Smooth muscle cell (in vitro differentiated cells): ENCODE results near the gene SERPINA12. TPM values are rescaled to one million over a fixed set of nuclear protein-coding genes. Genes with fewer than 3 reads are reported as not detected.
"Not testable (repeated sequence)": the region's sequence is repeated elsewhere in the genome, so short reads cannot be mapped to it uniquely, and the experiment has no call there.

Experiments used
- DNase-seq: peaks from one replicate; lab custom pipeline; 2025; ENCODE audit not compliant: unreplicated experiment; lab: John Stamatoyannopoulos, UW
- H2AFZ ChIP-seq: fragments of 200-600 bp; sonication (generic); 2 replicates; pipeline ENCODE4 v1.6.0; 2016; ENCODE audit warnings: antibody characterized with exemption, low read depth, mild to moderate bottlenecking
- H3F3A ChIP-seq: fragments of 200-600 bp; sonication (generic); 2 replicates; pipeline ENCODE4 v1.6.0; 2017; ENCODE audit warnings: antibody characterized with exemption, low read depth
- H3K27ac ChIP-seq: fragments of 200-600 bp; sonication (generic); 2 replicates; pipeline ENCODE4 v1.5.1; 2016; ENCODE audit warnings: low read depth, mild to moderate bottlenecking
- H3K27me3 ChIP-seq: fragments of 200-600 bp; sonication (generic); 2 replicates; pipeline ENCODE4 v1.6.1; 2016; ENCODE audit warnings: low read depth, mild to moderate bottlenecking
- H3K36me3 ChIP-seq: fragments of 200-600 bp; sonication (generic); 2 replicates; pipeline ENCODE4 v1.5.1; 2016; ENCODE audit warnings: low read depth
- H3K4me1 ChIP-seq: fragments of 200-600 bp; sonication (generic); 2 replicates; pipeline ENCODE4 v1.5.1; 2016; ENCODE audit warnings: low read depth
- H3K4me2 ChIP-seq: fragments of 200-600 bp; sonication (generic); 2 replicates; pipeline ENCODE4 v1.6.0; 2016; ENCODE audit warnings: mild to moderate bottlenecking
- H3K4me3 ChIP-seq: fragments of 200-600 bp; sonication (generic); 2 replicates; pipeline ENCODE4 v1.5.1; 2016; ENCODE audit warnings: mild to moderate bottlenecking
- H3K79me2 ChIP-seq: fragments of 200-600 bp; sonication (generic); 2 replicates; pipeline ENCODE4 v1.6.0; 2016; ENCODE audit warnings: low read depth, mild to moderate bottlenecking
- H3K9ac ChIP-seq: fragments of 200-600 bp; sonication (generic); 2 replicates; pipeline ENCODE4 v1.6.0; 2016; ENCODE audit warnings: low read depth
- H3K9me3 ChIP-seq: fragments of 200-600 bp; sonication (generic); replicated peaks from 2 replicates; pipeline ENCODE4 v1.5.1; 2016; ENCODE audit warnings: low read depth
- H4K20me1 ChIP-seq: fragments of 200-600 bp; sonication (generic); 2 replicates; pipeline ENCODE4 v1.6.0; 2016; ENCODE audit warnings: low read depth
- CTCF ChIP-seq: fragments of 200-600 bp; sonication (generic); IDR thresholded peaks from 2 replicates; pipeline ENCODE4 v1.5.1; 2017; ENCODE audit warnings: borderline replicate concordance, mild to moderate bottlenecking, antibody characterized with exemption; ENCODE audit not compliant: insufficient read depth, poor library complexity, severe bottlenecking
- WGBS: methylation state at CpG from one replicate; pipeline ENCODE4 v1.1.7; 2016; ENCODE audit warnings: low lambda C conversion rate; 5-methylcytosine and 5-hydroxymethylcytosine counted together
- polyA plus RNA-seq: library from polyadenylated mRNA; unstranded; fragments of >200 nt; fragmentation: Nextera tagmentation; extraction: Ambion mirVana; gene quantifications from 2 replicates; pipeline ENCODE4 v1.2.1, GENCODE V29; 2016
- total RNA-seq: library from RNA; depleted of rRNA; stranded (reverse); fragments of >200 nt; gene quantifications from 2 replicates; pipeline ENCODE4 v1.2.3, GENCODE V29; 2014

The SERPINA12 gene
- total and polyA plus RNA-seq, 2 experiments from 2014 or later: not detected

- H3F3A ChIP-seq: no peaks in the 10 kb centered on the region
- H3K27ac ChIP-seq: no peak overlapping the region
- no peak overlapping the region for H3K4me3 ChIP-seq
- H3K4me2 ChIP-seq: no peak overlapping the region
- WGBS: 89% methylated on average over 9 of the region's 9 CpGs
- no peak for DNase-seq
- no peak for TF ChIP-seq CTCF
- no peaks in the 10 kb centered on the region for H3K36me3 ChIP-seq
- no peaks in the 10 kb centered on the region for H3K79me2 ChIP-seq
- no peak overlapping the region for H3K9ac ChIP-seq
- H2AFZ ChIP-seq: no peak overlapping the region
- H4K20me1 ChIP-seq: no peaks in the 10 kb centered on the region
- no peaks in the 10 kb centered on the region for H3K4me1 ChIP-seq
- H3K9me3 ChIP-seq: no peaks in the 10 kb centered on the region
- H3K27me3 ChIP-seq: no peaks in the 10 kb centered on the region
Observed at GRCh38 chr14:94515426-94515825, 6.2 kb upstream of the SERPINA12 start.

GRCh38 chr14:94514351-94514750, 5.1 kb upstream of the SERPINA12 start:
- Histone ChIP-seq H3K79me2 (no peaks in the 10 kb centered on the region), H4K20me1 (no peaks in the 10 kb centered on the region), H3K9ac (no peak overlapping the region), H3K4me2 (no peak overlapping the region), H3K4me1 (no peaks in the 10 kb centered on the region), H3F3A (no peaks in the 10 kb centered on the region), H2AFZ (no peak overlapping the region), H3K9me3 (no peaks in the 10 kb centered on the region), H3K27ac (no peak overlapping the region), H3K4me3 (no peak overlapping the region), H3K27me3 (no peaks in the 10 kb centered on the region), H3K36me3 (no peaks in the 10 kb centered on the region)
- WGBS: 89% methylated on average over 7 of the region's 7 CpGs
- DNase-seq: no peak
- TF ChIP-seq CTCF: no peak

GRCh38 chr14:94510481-94510880, 1.2 kb upstream of the SERPINA12 start:
- H3K9me3 ChIP-seq, H3K79me2 ChIP-seq, H3K27me3 ChIP-seq, H3K4me3 ChIP-seq, H2AFZ ChIP-seq, H3K27ac ChIP-seq, H3K9ac ChIP-seq, H3K36me3 ChIP-seq, DNase-seq, H4K20me1 ChIP-seq, H3F3A ChIP-seq, H3K4me1 ChIP-seq, H3K4me2 ChIP-seq: not testable (repeated sequence)
- 74% methylated on average over 2 of the region's 2 CpGs for WGBS

GRCh38 chr14:94505641-94506040, 3.6 kb downstream of the SERPINA12 start:
- 87% methylated on average over 8 of the region's 8 CpGs for WGBS

More at GRCh38 chr14:94505641-94506040, 3.6 kb downstream of the SERPINA12 start:
- no peak for DNase-seq
- Histone ChIP-seq H3K79me2 (no peaks in the 10 kb centered on the region), H3K36me3 (no peaks in the 10 kb centered on the region), H3K9me3 (no peaks in the 10 kb centered on the region), H3F3A (no peaks in the 10 kb centered on the region), H3K9ac (no peak overlapping the region), H3K27me3 (no peaks in the 10 kb centered on the region), H3K4me1 (no peaks in the 10 kb centered on the region), H3K4me3 (no peak overlapping the region), H3K4me2 (no peak overlapping the region), H3K27ac (no peak overlapping the region), H2AFZ (no peak overlapping the region), H4K20me1 (no peaks in the 10 kb centered on the region)
- TF ChIP-seq CTCF: no peak
